T-helper 2 cell (primary cell): ENCODE measurements around the gene NEDD8.

ENCODE experiments used
- DNase-seq, 5 experiments: peaks; one replicate each; pipeline versions ENCODE4 v3.0.0 to v3.0.0-alpha.2; 2012 to 2022

Gene NEDD8

GRCh38 chr14:24178399-24179178 lies 53.6 kb downstream of the NEDD8 start:
- DNase-seq: no peak

GRCh38 chr14:24177891-24178290 lies 54.3 kb downstream of the NEDD8 start:
- no peak for DNase-seq

- no peak for DNase-seq
Observed at GRCh38 chr14:24177041-24177825, 54.9 kb downstream of the NEDD8 start.

DNA sequence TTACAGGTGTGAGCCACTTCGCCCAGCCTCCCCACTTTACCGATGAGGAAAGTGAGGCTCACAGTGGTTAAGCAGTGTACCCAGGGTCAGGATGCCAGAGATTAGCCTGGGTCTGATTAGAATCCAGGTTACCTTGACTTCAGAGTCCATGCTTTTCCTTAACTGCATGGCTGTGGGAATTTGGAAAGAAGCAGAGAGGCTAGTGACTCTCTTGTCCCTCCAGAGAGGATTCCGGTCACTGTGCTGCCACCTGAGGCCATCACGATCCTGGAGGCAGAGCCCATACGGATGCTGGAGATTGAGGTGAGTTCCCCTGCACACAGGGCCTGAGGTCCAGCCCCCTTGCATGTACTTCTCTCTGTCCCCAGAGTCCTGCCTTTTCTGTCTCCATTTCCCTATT lies 55.6 kb downstream of the NEDD8 start:
- no peak for DNase-seq

GRCh38 chr14:24172871-24173281 lies 59.3 kb downstream of the NEDD8 start:
- no peak for DNase-seq

- DNase-seq: no peak
Observed at GRCh38 chr14:24172261-24172860, 59.8 kb downstream of the NEDD8 start.

DNA sequence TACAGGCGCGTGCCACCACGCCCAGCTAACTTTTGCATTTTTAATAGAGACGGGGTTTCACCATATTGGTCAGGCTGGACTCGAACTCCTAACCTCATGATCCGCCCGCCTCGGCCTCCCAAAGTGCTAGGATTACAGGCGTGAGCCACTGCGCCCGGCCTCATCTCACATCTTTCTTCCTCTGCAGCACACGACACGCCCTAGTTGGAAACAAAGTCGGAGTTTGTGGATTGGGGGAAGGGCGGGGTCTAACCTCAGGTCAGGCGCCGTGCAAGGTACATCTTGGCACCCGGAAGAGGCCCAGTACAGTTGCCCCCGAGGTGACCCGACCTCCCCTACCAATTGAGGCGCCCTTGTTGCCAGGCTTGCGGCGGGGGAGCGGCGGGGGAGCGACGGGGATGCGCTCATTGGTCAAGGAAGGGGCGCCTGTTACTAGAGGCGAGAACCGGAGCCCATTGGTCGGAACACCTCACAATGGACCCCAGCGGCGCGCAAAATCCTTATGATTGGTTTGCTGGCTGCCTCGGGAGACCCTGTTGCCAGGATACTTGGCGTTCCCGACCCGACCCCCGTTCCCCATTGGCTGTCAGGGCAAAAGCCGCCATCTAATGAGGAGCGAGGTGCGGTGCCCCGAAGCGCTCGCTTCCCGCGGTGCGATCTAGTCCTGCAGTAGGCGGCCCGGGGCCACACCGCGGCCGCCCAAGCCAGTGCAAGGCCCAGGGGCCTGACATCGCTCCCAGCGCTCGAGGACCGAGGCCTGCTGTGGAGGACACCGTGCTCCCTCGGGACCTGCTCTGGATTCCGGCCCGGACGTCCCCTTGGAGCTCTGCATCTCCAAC lies 60.5 kb downstream of the NEDD8 start, which contains the start of gene REC8:
Gene REC8 (plus strand): TSS at position 659 of the 839 bp plus-strand sequence. CDS start 473 bp downstream, outside the sequence.
- DNase-seq: peak; percentile 41 to 81 (median 67)

GRCh38 chr14:24167469-24168114 lies 64.6 kb downstream of the NEDD8 start:
- no peak for DNase-seq
